Vagina (tissue), 2 donors: ENCODE data around the gene RIN3. TPM values are rescaled to one million over a fixed set of nuclear protein-coding genes. Genes with fewer than 3 reads are reported as not detected.

Experiments used
- DNase-seq, 2 donors: peaks; one replicate each; pipeline ENCODE4 v3.0.0-alpha.2; 2017; ENCODE audit errors: extremely low spot score in 2 of 2
- H3K27ac ChIP-seq: fragments of 200-600 bp; sonication (generic); one replicate; pipeline ENCODE4 v1.5.1; 2019
- H3K27me3 ChIP-seq: fragments of 200-600 bp; sonication (generic); one replicate; pipeline ENCODE4 v1.5.1; 2019
- H3K36me3 ChIP-seq, 2 donors: fragments of 200-600 bp; sonication (generic); one replicate each; pipeline ENCODE4 v1.5.1; 2017 to 2019
- H3K4me1 ChIP-seq: fragments of 200-600 bp; sonication (generic); one replicate; pipeline ENCODE4 v1.5.1; 2019
- H3K4me3 ChIP-seq, 2 donors: fragments of 200-600 bp; sonication (generic); 1 replicate in 1 of 2; 2 replicates in 1 of 2; pipeline ENCODE4 v1.5.1; 2016 to 2019
- H3K9me3 ChIP-seq: fragments of 200-600 bp; sonication (generic); one replicate; pipeline ENCODE4 v1.5.1; 2019
- POLR2A ChIP-seq, 2 donors: fragments of 450-650 bp; IDR thresholded peaks; one replicate each; pipeline ENCODE4 v1.6.1; 2017; ENCODE audit warnings: antibody characterized with exemption in 2 of 2, mild to moderate bottlenecking in 2 of 2, moderate library complexity in 2 of 2
- POLR2AphosphoS5 ChIP-seq, 2 donors: sonication (generic); formaldehyde crosslinking; IDR thresholded peaks; one replicate each; pipeline ENCODE4 v1.9.0; 2017; ENCODE audit warnings: antibody characterized with exemption in 2 of 2, mild to moderate bottlenecking in 2 of 2, low read depth in 1 of 2; ENCODE audit not compliant: insufficient read depth in 1 of 2
- intact Hi-C: fragments of 100-400 bp; cut with DNase I; formaldehyde crosslinking; loops from one replicate; pipeline ENCODE4 v1.15.1; 2023
- total RNA-seq: library from RNA; depleted of rRNA; stranded (reverse); fragments of >200 nt; gene quantifications from one replicate; pipeline ENCODE4 v1.2.3, GENCODE V29; 2016
- TF ChIP-seq, protein P1 (sequence below), 3 experiments: fragments of 450-650 bp in 2 of 3; fragments of 200-600 bp in 1 of 3; sonication (generic) in 1 of 3; IDR thresholded peaks; one replicate each; pipeline ENCODE4 v1.5.1; 2017 to 2019; ENCODE audit warnings: antibody characterized with exemption in 3 of 3, mild to moderate bottlenecking in 2 of 3, moderate library complexity in 2 of 3

RIN3 gene
- total RNA-seq, 1 donor from 2014 or later: 22.6 TPM

GRCh38 chr14:92651106-92651757 is 137.7 kb downstream of the RIN3 start:
- H3K9me3 ChIP-seq: no peaks in the 10 kb centered on the region
- DNase-seq: no peak
- intact Hi-C loops: no loop called here
- H3K4me3 ChIP-seq: no peak overlapping the region
- peaks cover 56% of the 10 kb centered on the region for H3K4me1 ChIP-seq
- peak overlapping the region; percentile 93 for H3K27ac ChIP-seq
- TF ChIP-seq, protein P1, sequence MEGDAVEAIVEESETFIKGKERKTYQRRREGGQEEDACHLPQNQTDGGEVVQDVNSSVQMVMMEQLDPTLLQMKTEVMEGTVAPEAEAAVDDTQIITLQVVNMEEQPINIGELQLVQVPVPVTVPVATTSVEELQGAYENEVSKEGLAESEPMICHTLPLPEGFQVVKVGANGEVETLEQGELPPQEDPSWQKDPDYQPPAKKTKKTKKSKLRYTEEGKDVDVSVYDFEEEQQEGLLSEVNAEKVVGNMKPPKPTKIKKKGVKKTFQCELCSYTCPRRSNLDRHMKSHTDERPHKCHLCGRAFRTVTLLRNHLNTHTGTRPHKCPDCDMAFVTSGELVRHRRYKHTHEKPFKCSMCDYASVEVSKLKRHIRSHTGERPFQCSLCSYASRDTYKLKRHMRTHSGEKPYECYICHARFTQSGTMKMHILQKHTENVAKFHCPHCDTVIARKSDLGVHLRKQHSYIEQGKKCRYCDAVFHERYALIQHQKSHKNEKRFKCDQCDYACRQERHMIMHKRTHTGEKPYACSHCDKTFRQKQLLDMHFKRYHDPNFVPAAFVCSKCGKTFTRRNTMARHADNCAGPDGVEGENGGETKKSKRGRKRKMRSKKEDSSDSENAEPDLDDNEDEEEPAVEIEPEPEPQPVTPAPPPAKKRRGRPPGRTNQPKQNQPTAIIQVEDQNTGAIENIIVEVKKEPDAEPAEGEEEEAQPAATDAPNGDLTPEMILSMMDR (IDR thresholded peaks at IDR 0.05): no peak
- TF ChIP-seq POLR2A (IDR thresholded peaks at IDR 0.05): no peak
- H3K36me3 ChIP-seq: no peaks in the 10 kb centered on the region
- no peaks in the 10 kb centered on the region for H3K27me3 ChIP-seq

DNA sequence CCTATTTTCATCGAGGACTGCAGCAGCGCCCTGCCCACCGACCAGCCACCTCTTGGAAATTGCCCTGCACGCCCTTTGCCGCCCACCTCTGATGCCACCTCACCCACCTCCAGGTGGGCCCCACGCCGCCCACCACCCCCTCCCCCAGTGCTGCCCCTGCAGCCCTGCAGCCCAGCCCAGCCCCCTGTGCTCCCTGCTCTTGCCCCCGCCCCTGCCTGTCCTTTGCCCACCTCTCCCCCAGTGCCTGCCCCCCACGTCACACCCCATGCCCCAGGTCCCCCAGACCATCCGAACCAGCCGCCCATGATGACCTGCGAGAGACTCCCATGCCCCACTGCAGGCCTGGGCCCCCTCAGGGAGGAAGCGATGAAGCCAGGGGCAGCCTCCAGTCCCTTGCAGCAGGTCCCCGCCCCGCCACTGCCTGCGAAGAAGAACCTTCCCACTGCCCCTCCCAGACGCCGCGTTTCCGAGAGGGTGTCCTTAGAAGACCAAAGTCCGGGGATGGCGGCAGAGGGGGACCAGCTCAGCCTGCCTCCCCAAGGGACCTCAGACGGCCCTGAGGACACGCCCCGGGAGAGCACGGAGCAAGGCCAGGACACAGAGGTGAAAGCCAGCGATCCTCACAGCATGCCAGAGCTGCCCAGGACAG is 138.3 kb downstream of the RIN3 start:
- no peaks in the 10 kb centered on the region for H3K9me3 ChIP-seq
- intact Hi-C loops: no loop called here
- DNase-seq: no peak
- peak in 1 of 2 donors; percentile 9 for TF ChIP-seq POLR2AphosphoS5 (IDR thresholded peaks at IDR 0.05; ENCODE audit: insufficient read depth in 1 of 2, low read depth in 1 of 2)
- TF ChIP-seq POLR2A (IDR thresholded peaks at IDR 0.05): no peak
- TF ChIP-seq, protein P1 (IDR thresholded peaks at IDR 0.05): no peak
- H3K36me3 ChIP-seq: no peaks in the 10 kb centered on the region
- peak overlapping the region in 1 of 2 donors; percentile 31 for H3K4me3 ChIP-seq
- no peaks in the 10 kb centered on the region for H3K27me3 ChIP-seq
- H3K27ac ChIP-seq: peak overlapping the region; percentile 93
- H3K4me1 ChIP-seq: peaks cover 53% of the 10 kb centered on the region

- H3K27ac ChIP-seq: peak overlapping the region; percentile 93
- peak overlapping the region; percentile 4 to 31 for H3K4me3 ChIP-seq
- peak in 1 of 2 donors; percentile 6 for TF ChIP-seq POLR2AphosphoS5 (IDR thresholded peaks at IDR 0.05; ENCODE audit: insufficient read depth in 1 of 2, low read depth in 1 of 2)
- TF ChIP-seq POLR2A (IDR thresholded peaks at IDR 0.05): no peak
- no peaks in the 10 kb centered on the region for H3K27me3 ChIP-seq
- intact Hi-C loops: no loop called here
- H3K4me1 ChIP-seq: peaks cover 47% of the 10 kb centered on the region
- no peak for DNase-seq
- no peaks in the 10 kb centered on the region for H3K9me3 ChIP-seq
- no peaks in the 10 kb centered on the region for H3K36me3 ChIP-seq
Measured at GRCh38 chr14:92652413-92653151, 139.0 kb downstream of the RIN3 start.

DNA sequence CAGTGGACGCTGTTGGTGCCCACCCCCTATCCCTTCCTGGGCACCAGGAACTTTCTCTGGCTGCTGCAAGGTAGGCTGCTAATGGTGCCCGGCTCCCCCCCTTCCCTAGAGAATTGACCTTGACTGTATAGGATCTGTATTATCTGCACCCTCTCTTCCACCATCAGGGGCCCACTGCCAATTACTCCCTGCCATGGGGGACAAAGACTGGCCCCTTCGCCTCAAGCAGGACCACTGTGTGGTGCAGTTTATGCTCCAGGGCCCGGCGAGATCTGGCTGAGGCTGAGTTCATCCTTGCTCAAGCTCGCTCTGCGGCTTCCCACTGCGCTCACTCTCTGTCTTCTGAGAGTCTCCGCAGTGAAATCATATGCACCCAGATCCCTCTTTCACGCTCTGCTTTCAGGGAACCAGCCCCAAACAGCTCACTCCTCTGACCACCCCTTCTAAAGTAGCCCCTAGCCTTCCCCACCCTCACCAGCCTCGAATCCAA is 139.6 kb downstream of the RIN3 start:
- H3K4me1 ChIP-seq: peaks cover 47% of the 10 kb centered on the region
- no peaks in the 10 kb centered on the region for H3K36me3 ChIP-seq
- DNase-seq: no peak
- H3K4me3 ChIP-seq: peak overlapping the region in 1 of 2 donors; percentile 31
- no peak for TF ChIP-seq POLR2AphosphoS5 (IDR thresholded peaks at IDR 0.05; ENCODE audit: insufficient read depth in 1 of 2, low read depth in 1 of 2)
- TF ChIP-seq, protein P1 (IDR thresholded peaks at IDR 0.05): no peak
- no peak for TF ChIP-seq POLR2A (IDR thresholded peaks at IDR 0.05)
- H3K27me3 ChIP-seq: no peaks in the 10 kb centered on the region
- no peaks in the 10 kb centered on the region for H3K9me3 ChIP-seq
- intact Hi-C loops: no loop called here
- H3K27ac ChIP-seq: peak overlapping the region; percentile 93

GRCh38 chr14:92654239-92654901 is 140.8 kb downstream of the RIN3 start:
- no peaks in the 10 kb centered on the region for H3K9me3 ChIP-seq
- peak overlapping the region; percentile 20 for H3K27ac ChIP-seq
- no peaks in the 10 kb centered on the region for H3K27me3 ChIP-seq
- no peak for DNase-seq
- H3K36me3 ChIP-seq: peaks cover 0 to 9% of the 10 kb centered on the region in 2 donors
- peaks cover 46% of the 10 kb centered on the region for H3K4me1 ChIP-seq
- TF ChIP-seq, protein P1 (IDR thresholded peaks at IDR 0.05): no peak
- TF ChIP-seq POLR2AphosphoS5 (IDR thresholded peaks at IDR 0.05; ENCODE audit: insufficient read depth in 1 of 2, low read depth in 1 of 2): no peak
- no peak for TF ChIP-seq POLR2A (IDR thresholded peaks at IDR 0.05)
- intact Hi-C loops: no loop called here
- H3K4me3 ChIP-seq: peak overlapping the region in 1 of 2 donors; percentile 12
